Measurements from ENCODE around the gene MLLT10. TPM values are rescaled to one million over a fixed set of nuclear protein-coding genes. Genes with fewer than 3 reads are reported as not detected.

MLLT10 gene
- total RNA-seq, 2 experiments from 2014 or later, result 32.8 to 35.4 TPM

DNA sequence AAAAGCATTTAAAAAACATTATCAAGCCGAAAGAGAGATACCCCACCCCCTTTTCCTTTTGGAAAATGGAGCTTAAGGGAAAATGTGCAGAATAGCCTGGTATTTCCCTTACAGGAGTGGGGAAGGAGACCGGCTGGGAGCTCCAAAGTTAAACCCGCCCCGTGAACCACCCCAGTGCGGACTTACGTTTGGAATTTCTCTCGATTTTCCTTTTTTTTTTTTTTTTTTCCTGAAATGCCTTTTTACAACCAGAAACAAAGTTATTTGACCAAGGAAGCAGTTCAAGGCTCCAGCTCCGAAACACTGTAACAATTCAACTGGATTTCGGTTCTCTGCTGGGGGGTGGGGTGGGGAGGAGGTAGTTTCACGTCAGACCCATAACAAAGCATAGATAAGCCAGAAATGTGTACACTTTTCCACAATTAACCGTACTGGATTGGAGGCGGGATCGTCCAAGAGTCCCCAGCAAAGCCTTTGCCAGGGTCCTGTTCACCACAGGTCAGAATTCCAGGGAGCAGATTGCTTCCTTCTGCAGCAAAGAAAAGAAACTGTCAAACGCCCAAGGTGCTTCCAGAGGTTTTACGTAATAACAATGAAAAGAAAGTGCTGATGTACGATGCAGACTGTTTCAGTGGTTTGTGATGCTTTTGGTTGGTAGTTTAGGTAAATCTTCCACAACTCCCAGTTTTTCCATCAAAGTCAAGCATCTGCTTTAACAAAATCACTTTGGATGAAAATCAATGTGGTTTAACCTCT is 15.2 kb upstream of the MLLT10 start:
- H3K36me3 Mint-ChIP-seq, result no peaks in the 10 kb centered on the region
- intact Hi-C loops (cut with micrococcal nuclease), result loop anchor here (1.0 to 10.0 kb wide), 5 partner anchors 8 to 916 kb away; partner anchors contain the start of gene MLLT10
- no peaks in the 10 kb centered on the region for H3K9me3 Mint-ChIP-seq
- H3K27me3 Mint-ChIP-seq, result peaks cover 56% of the 10 kb centered on the region
- POLR2A ChIA-PET, result interaction anchor here (0.7 to 1.1 kb wide), 2 partner anchors 8 to 14 kb away, joined by 5 to 8 read pairs; partner anchors contain the start of gene MLLT10
- CTCF ChIA-PET, result interaction anchor here (1.2 to 1.7 kb wide), 3 partner anchors 15 to 23 kb away, joined by 4 to 14 read pairs (median 11); partner anchors contain the start of gene MLLT10
- H3K27ac Mint-ChIP-seq, result no peak overlapping the region
- H3K4me1 Mint-ChIP-seq (ENCODE audit: low read depth), result peaks cover 34% of the 10 kb centered on the region
- peak overlapping the region; percentile 84 for H3K4me3 Mint-ChIP-seq
- no peak for DNase-seq

DNA sequence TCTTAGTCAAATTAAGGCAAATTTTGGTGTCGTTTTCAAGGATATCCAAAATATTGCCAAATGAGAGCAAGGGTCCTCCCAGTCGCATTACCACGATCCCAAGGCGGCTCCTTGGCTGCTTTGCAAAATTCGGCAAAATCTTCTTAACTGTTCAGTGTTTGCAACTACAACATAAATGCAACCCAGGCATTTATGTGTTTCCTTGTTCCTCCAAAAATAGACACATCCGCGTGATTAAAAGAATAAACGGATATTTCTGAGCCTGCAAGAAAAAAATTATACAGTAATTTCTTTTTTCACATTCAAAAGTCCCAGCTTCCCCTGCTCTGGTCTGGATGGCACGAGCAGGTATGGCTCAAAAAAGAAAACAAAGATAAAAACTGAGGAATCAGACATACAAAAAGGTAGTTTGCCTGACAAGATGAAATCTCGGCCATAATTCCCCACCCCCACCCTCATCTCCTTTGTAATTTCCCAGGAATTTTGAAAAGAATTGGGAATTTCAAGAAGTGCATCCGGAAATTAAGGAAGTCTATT is 14.6 kb upstream of the MLLT10 start:
- intact Hi-C loops (cut with micrococcal nuclease), result loop anchor here (1.0 to 10.0 kb wide), 4 partner anchors 8 to 915 kb away; partner anchors contain the start of gene MLLT10
- ChIA-PET CTCF (interaction anchor here (1.7 kb wide), 1 partner anchor 22 kb away, joined by 11 read pairs; no protein-coding TSS in a partner anchor), POLR2A (no interaction called here)
- DNase-seq, result no peak
- Mint-ChIP-seq H3K9me3 (no peaks in the 10 kb centered on the region), H3K27ac (no peak overlapping the region), H3K4me1 (ENCODE audit: low read depth) (peaks cover 34% of the 10 kb centered on the region), H3K4me3 (peak overlapping the region; percentile 84), H3K36me3 (no peaks in the 10 kb centered on the region), H3K27me3 (peaks cover 56% of the 10 kb centered on the region)

DNA sequence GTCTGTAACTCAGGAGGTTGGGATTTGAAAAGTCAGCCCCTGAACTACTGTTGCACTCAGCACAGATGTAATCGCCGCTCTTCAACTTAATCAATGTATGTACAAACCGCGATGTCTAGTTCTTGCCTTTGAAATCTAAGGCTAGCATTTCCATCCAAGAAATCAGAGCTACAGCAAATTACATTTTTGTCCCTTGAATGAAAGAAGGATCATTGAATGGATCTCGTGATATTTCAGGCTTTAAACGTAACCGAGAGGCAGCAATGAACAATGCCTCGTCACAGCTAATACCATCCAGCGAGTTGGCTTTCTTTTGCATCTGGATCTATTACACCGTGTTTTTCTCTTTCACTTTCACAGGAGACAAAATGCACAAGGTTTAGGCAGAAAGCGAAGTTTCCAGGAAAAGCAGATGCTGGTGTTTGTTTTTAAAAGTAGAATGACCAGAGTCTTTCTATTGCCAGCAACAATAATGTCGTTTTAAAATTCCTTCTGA is 14.0 kb upstream of the MLLT10 start:
- Mint-ChIP-seq H3K27me3 (peaks cover 56% of the 10 kb centered on the region), H3K36me3 (no peaks in the 10 kb centered on the region), H3K4me1 (ENCODE audit: low read depth) (peaks cover 39% of the 10 kb centered on the region), H3K9me3 (no peaks in the 10 kb centered on the region), H3K4me3 (peak overlapping the region; percentile 84), H3K27ac (peak overlapping the region; percentile 60)
- POLR2A ChIA-PET, result no interaction called here
- CTCF ChIA-PET, result no interaction called here
- no peak for DNase-seq
- intact Hi-C loops (cut with micrococcal nuclease), result loop anchor here (1.0 to 10.0 kb wide), 5 partner anchors 7 to 1925 kb away; partner anchors contain the start of gene MLLT10

DNA sequence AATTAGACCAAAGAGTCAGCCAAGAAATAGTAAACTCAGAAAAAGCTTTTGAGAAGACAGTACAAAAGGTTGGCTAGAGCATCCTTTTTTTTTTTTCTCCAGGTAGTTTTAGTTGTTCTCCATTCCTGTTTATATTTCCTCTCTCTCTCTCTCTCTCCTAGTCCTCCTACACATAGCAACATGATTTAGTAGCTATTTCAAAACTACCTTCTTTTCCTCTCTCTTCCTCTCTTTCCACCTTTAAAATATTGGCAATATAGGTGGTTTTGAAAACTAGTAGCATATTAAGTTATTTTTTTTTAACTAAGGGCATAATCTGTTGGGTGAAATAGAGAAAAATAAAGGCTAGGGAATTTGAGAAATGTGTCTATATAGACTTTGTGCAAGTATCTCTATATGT is 13.5 kb upstream of the MLLT10 start:
- Mint-ChIP-seq H3K9me3 (no peaks in the 10 kb centered on the region), H3K27me3 (peaks cover 51% of the 10 kb centered on the region), H3K4me3 (peak overlapping the region; percentile 53), H3K27ac (no peak overlapping the region), H3K36me3 (no peaks in the 10 kb centered on the region), H3K4me1 (ENCODE audit: low read depth) (peaks cover 44% of the 10 kb centered on the region)
- ChIA-PET POLR2A (no interaction called here), CTCF (interaction anchor here (1.2 kb wide), 1 partner anchor 24 kb away, joined by 6 read pairs; no protein-coding TSS in a partner anchor)
- DNase-seq, result no peak
- intact Hi-C loops (cut with micrococcal nuclease), result loop anchor here (10.0 kb wide), 1 partner anchor 1924 kb away; no protein-coding TSS in a partner anchor

DNA sequence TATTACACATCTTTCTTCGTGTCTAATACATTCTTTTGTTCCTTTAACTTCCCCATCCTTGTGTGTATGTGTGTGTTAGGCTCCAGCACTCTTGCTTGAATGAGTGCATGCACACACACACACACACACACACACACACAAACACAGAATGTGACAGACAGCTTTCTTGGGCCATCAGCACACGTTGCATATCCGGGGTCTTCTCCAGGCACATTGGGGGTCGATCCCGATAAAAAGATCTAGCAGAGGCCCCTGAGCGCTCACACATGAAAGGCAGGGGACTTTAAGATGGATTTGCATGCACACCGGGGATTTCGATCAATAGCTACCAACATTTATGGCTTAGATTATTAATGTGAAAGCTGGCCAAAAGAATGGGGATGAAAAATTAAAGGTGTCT is 13.1 kb upstream of the MLLT10 start:
- H3K27ac Mint-ChIP-seq, result no peak overlapping the region
- no peaks in the 10 kb centered on the region for H3K9me3 Mint-ChIP-seq
- H3K4me3 Mint-ChIP-seq, result no peak overlapping the region
- intact Hi-C loops (cut with micrococcal nuclease), result loop anchor here (10.0 kb wide), 1 partner anchor 1924 kb away; no protein-coding TSS in a partner anchor
- H3K4me1 Mint-ChIP-seq (ENCODE audit: low read depth), result peaks cover 43% of the 10 kb centered on the region
- H3K27me3 Mint-ChIP-seq, result peaks cover 46% of the 10 kb centered on the region
- POLR2A ChIA-PET, result no interaction called here
- no peaks in the 10 kb centered on the region for H3K36me3 Mint-ChIP-seq
- CTCF ChIA-PET, result interaction anchor here (1.2 kb wide), 1 partner anchor 24 kb away, joined by 6 read pairs; no protein-coding TSS in a partner anchor
- DNase-seq, result no peak

DNA sequence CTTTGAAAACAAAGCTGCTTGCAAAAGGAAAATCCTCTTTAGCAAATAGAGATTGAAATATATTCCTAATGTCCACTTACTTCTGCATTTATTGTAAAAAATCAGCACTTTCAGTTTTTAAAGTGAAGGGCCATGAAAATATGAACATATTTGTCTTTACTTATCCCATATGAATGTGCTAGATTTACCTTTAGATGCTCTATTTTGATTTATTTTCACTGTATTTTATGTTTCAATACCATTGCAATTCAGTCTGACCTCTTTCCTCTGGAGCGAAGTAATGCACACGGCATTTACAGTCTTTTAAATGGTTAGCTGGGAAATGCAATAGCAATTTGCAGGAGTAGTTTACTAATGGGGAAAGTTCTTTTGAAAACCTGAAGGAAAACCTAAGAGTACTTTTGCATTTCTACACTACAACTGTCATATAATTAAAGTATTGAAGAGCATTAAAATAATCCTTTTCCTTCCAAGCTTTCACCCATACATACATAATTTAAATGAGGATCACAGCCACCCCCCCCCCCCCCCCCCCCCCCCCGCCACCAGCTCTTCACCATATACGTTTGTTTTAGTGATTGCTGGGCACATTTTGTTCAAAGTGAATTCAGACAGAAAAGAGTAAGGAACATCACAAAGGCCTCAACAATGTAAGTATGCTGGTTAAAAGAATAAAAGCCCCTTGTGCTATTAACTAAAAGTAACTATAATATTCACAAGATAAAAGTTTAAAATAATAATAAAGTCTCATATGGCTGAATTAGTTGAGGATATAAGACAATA is 12.1 kb upstream of the MLLT10 start:
- Mint-ChIP-seq H3K4me3 (no peak overlapping the region), H3K27ac (no peak overlapping the region), H3K4me1 (ENCODE audit: low read depth) (peaks cover 44% of the 10 kb centered on the region), H3K27me3 (peaks cover 42% of the 10 kb centered on the region), H3K36me3 (no peaks in the 10 kb centered on the region), H3K9me3 (no peaks in the 10 kb centered on the region)
- CTCF ChIA-PET, result interaction anchor here (1.2 kb wide), 1 partner anchor 25 kb away, joined by 6 read pairs; no protein-coding TSS in a partner anchor
- POLR2A ChIA-PET, result no interaction called here
- intact Hi-C loops (cut with micrococcal nuclease), result loop anchor here (10.0 kb wide), 1 partner anchor 1923 kb away; no protein-coding TSS in a partner anchor
- no peak for DNase-seq

DNA sequence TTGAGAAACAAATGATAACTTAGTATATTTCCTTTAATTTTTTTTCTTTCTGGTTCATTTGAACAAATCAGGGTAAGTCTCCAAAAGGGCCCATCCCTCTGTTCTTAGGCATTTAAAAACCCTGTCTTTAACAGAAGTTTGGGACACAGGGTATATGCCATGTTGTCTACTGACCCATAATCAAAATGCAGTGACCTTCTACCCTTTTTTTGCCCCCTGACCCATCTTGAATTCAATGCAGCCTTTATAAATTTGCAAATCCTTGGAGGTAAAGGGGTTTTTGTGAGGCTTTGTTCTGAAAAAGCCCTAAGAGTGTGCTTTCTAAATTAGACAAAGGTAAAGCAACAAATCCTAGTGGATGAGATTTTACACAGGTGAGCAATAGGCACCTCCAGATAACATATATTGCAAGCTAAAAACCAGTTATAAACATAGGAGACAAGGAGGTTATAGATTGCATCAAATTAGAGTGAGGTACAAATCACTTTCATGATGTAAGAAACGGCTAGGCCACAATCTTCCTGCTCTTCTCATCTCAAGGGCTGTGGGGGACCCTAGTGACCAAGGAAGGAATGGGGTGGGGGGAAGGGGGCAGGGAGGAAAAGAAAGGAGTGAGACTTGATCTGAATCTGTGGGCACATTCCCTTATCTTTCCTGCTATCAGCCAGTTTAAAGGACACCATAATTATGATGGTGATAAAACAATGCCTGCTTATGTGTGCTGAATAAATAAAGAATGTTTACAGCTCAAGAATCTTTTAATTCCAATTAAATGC is 11.2 kb upstream of the MLLT10 start:
- ChIA-PET POLR2A (no interaction called here), CTCF (no interaction called here)
- Mint-ChIP-seq H3K4me1 (ENCODE audit: low read depth) (peaks cover 44% of the 10 kb centered on the region), H3K36me3 (no peaks in the 10 kb centered on the region), H3K27ac (no peak overlapping the region), H3K9me3 (no peaks in the 10 kb centered on the region), H3K4me3 (no peak overlapping the region), H3K27me3 (peaks cover 37% of the 10 kb centered on the region)
- intact Hi-C loops (cut with micrococcal nuclease), result loop anchor here (10.0 kb wide), 1 partner anchor 1922 kb away; no protein-coding TSS in a partner anchor
- DNase-seq, result no peak

DNA sequence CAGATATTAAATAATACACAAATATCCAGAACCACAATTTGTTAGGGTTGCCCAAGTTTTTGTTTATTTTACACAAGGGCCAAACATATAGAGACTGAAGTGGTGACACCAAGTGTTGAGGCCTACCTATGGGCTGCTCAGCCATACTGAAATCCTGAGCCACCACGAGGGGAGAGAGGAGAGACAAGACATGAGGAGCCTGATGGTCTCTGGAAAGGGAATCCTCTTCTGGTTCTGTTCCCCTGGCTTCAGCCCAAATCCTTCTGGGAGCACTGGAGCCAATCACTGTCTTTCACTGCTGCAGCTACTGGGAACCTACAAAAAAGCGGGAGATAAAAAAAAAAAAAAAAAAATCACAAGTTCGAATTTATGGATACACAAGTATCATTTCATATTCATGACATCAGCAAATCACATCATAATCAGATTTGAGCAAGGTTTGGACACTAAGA is 10.4 kb upstream of the MLLT10 start:
- H3K36me3 Mint-ChIP-seq, result no peaks in the 10 kb centered on the region
- no peaks in the 10 kb centered on the region for H3K9me3 Mint-ChIP-seq
- intact Hi-C loops (cut with micrococcal nuclease), result loop anchor here (10.0 kb wide), 1 partner anchor 1921 kb away; no protein-coding TSS in a partner anchor
- ChIA-PET POLR2A (no interaction called here), CTCF (no interaction called here)
- peak overlapping the region; percentile 39 for H3K27ac Mint-ChIP-seq
- no peak overlapping the region for H3K4me3 Mint-ChIP-seq
- H3K4me1 Mint-ChIP-seq (ENCODE audit: low read depth), result peaks cover 44% of the 10 kb centered on the region
- peaks cover 30% of the 10 kb centered on the region for H3K27me3 Mint-ChIP-seq
- no peak for DNase-seq

DNA sequence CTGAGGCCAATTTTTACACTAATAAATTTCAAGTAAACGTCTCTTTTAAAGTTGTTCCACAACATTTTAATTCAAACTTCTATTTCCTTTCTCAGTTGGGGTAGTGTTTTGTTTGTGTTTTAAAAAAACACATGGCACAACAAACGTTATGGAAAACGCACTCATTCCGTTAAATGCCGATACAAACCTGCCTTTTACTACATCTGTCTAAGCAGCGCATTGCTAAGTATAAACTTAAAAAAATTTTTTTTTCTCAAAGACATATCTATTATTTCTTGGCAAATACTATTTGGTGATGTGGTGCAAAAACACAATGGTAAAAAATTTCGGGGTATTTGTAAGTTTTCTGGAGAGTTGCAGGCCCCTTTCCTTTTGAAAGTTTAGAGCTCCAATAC is 9.9 kb upstream of the MLLT10 start:
- Mint-ChIP-seq H3K36me3 (no peaks in the 10 kb centered on the region), H3K27me3 (peaks cover 25% of the 10 kb centered on the region), H3K9me3 (no peaks in the 10 kb centered on the region), H3K27ac (no peak overlapping the region), H3K4me3 (no peak overlapping the region), H3K4me1 (ENCODE audit: low read depth) (peaks cover 39% of the 10 kb centered on the region)
- no peak for DNase-seq
- POLR2A ChIA-PET, result no interaction called here
- intact Hi-C loops (cut with micrococcal nuclease), result loop anchor here (10.0 kb wide), 1 partner anchor 1921 kb away; no protein-coding TSS in a partner anchor
- CTCF ChIA-PET, result no interaction called here

DNA sequence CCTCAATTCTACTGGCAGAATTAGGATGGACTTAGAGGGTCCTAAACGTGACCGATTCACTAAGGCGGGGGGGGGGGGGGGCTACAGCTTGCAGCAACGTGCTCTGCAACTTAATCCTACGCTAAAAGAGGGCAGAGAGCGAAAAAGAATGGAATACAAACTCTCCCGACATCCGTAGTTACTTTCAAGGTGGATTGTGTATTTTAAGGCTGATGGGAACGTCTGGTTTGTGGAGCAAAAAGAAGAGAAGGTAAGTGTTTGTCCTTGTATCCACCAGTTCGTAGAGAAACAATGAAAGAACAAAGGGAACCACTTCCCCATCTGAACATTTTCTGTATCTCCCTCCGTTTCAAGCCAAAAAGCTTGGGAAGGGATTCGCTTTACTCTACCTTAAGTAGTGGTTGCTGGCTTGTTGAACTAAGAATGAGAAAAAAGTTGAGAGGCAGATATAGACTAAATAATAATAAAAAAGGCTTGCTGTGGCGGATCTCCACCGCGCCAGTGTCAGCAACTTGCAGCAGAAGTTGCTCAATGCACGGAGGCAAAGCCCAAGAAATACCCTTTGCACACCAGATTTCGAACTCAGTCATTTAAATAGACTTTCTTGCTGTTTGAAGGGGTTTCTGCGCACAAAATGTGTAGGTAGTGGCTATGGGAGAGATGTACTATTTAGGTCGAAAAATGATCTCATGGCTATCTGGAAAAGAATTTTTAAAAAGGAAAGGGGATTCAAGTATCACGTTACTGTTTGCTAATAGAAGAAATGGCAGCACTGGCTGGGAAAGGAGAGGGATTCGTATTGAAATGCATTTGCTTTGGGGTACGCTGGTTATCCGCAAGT is 9.3 kb upstream of the MLLT10 start:
- peaks cover 36% of the 10 kb centered on the region for H3K4me1 Mint-ChIP-seq (ENCODE audit: low read depth)
- H3K9me3 Mint-ChIP-seq, result no peaks in the 10 kb centered on the region
- H3K27ac Mint-ChIP-seq, result peak overlapping the region; percentile 87
- no peak for DNase-seq
- ChIA-PET POLR2A (interaction anchor here (0.6 to 1.3 kb wide), 4 partner anchors 8 to 982 kb away, joined by 3 to 5 read pairs (median 4); no protein-coding TSS in a partner anchor), CTCF (interaction anchor here (0.6 to 1.2 kb wide), 3 partner anchors 29 to 1048 kb away, joined by 3 to 10 read pairs (median 3); no protein-coding TSS in a partner anchor)
- H3K4me3 Mint-ChIP-seq, result peak overlapping the region; percentile 79
- peaks cover 19% of the 10 kb centered on the region for H3K27me3 Mint-ChIP-seq
- intact Hi-C loops (cut with micrococcal nuclease), result loop anchor here (1.0 to 10.0 kb wide), 2 partner anchors 9 to 1920 kb away; no protein-coding TSS in a partner anchor
- H3K36me3 Mint-ChIP-seq, result no peaks in the 10 kb centered on the region

Measured in activated CD4-positive, alpha-beta memory T cell treated with anti-CD3 and anti-CD28 coated beads for 36 hours (primary cell).